ENCODE results near the gene DLEU7.

DLEU7 gene

GRCh38 chr13:50843257-50844083 is at the start of gene DLEU7:
TSS of gene DLEU7 (minus strand) at chr13:50843692. CDS start at chr13:50843646, 46 bp downstream.
- H2AFZ ChIP-seq (ENCODE audit: low read depth, low read length), result no peak within 1 kb of the TSS
- H3K27ac ChIP-seq (ENCODE audit: low read length), result no peak within 1 kb of the TSS
- peak within 1 kb of the TSS; percentile 24 for H3K4me2 ChIP-seq (ENCODE audit: low read length)
- H3K36me3 ChIP-seq (replicated peaks; ENCODE audit: low read depth, low read length), result no peaks in the 10 kb centered on the region
- no peaks in the 10 kb centered on the region for H3K9me3 ChIP-seq (ENCODE audit: insufficient read depth, low read length)
- no peak for TF ChIP-seq CTCF (IDR thresholded peaks at IDR 0.05; ENCODE audit: low read depth, low read length)
- no peak for TF ChIP-seq EZH2phosphoT487 (IDR thresholded peaks at IDR 0.05; ENCODE audit: low read depth)
- peaks cover 16% of the 10 kb centered on the region for H3K4me1 ChIP-seq (ENCODE audit: low read length)
- no peaks in the 10 kb centered on the region for H3K79me2 ChIP-seq (ENCODE audit: low read length)
- H4K20me1 ChIP-seq (ENCODE audit: insufficient read depth, low read length), result no peaks in the 10 kb centered on the region
- peaks cover 15% of the 10 kb centered on the region; the same call in 1 of the 2 replicates for H3K27me3 ChIP-seq (ENCODE audit: low read depth, low read length)
- H3K4me3 ChIP-seq (ENCODE audit: low read length), result 0 out of 2 replicates have a peak within 1 kb of the TSS, but pooled peaks have one; percentile 1
- no peak within 1 kb of the TSS for H3K9ac ChIP-seq (ENCODE audit: low read length)

- peaks cover 38% of the 10 kb centered on the region for H3K4me1 ChIP-seq (ENCODE audit: low read length)
- H3K9ac ChIP-seq (ENCODE audit: low read length), result no peak overlapping the region; the same call in 1 of the 2 replicates
- H2AFZ ChIP-seq (ENCODE audit: low read depth, low read length), result peak overlapping the region; percentile 10
- no peaks in the 10 kb centered on the region for H3K9me3 ChIP-seq (ENCODE audit: insufficient read depth, low read length)
- no peaks in the 10 kb centered on the region for H4K20me1 ChIP-seq (ENCODE audit: insufficient read depth, low read length)
- H3K4me2 ChIP-seq (ENCODE audit: low read length), result peak overlapping the region; percentile 84
- no peak overlapping the region for H3K27ac ChIP-seq (ENCODE audit: low read length)
- H3K79me2 ChIP-seq (ENCODE audit: low read length), result no peaks in the 10 kb centered on the region
- TF ChIP-seq CTCF (IDR thresholded peaks at IDR 0.05; ENCODE audit: low read depth, low read length) (no peak), EZH2phosphoT487 (IDR thresholded peaks at IDR 0.05; ENCODE audit: low read depth) (no peak)
- no peaks in the 10 kb centered on the region for H3K36me3 ChIP-seq (replicated peaks; ENCODE audit: low read depth, low read length)
- no peaks in the 10 kb centered on the region for H3K27me3 ChIP-seq (ENCODE audit: low read depth, low read length)
- peak overlapping the region; percentile 62 for H3K4me3 ChIP-seq (ENCODE audit: low read length)
Observed at GRCh38 chr13:50892210-50892944, 48.9 kb upstream of the DLEU7 start.

GRCh38 chr13:50891206-50891605 is 47.7 kb upstream of the DLEU7 start:
- peaks cover 42% of the 10 kb centered on the region for H3K4me1 ChIP-seq (ENCODE audit: low read length)
- no peak overlapping the region for H3K4me2 ChIP-seq (ENCODE audit: low read length)
- no peak overlapping the region for H3K4me3 ChIP-seq (ENCODE audit: low read length)
- H4K20me1 ChIP-seq (ENCODE audit: insufficient read depth, low read length), result no peaks in the 10 kb centered on the region
- no peak for TF ChIP-seq CTCF (IDR thresholded peaks at IDR 0.05; ENCODE audit: low read depth, low read length)
- no peak for TF ChIP-seq EZH2phosphoT487 (IDR thresholded peaks at IDR 0.05; ENCODE audit: low read depth)
- H3K9ac ChIP-seq (ENCODE audit: low read length), result no peak overlapping the region
- H3K36me3 ChIP-seq (replicated peaks; ENCODE audit: low read depth, low read length), result no peaks in the 10 kb centered on the region
- no peaks in the 10 kb centered on the region for H3K9me3 ChIP-seq (ENCODE audit: insufficient read depth, low read length)
- H2AFZ ChIP-seq (ENCODE audit: low read depth, low read length), result no peak overlapping the region
- H3K27me3 ChIP-seq (ENCODE audit: low read depth, low read length), result no peaks in the 10 kb centered on the region
- H3K27ac ChIP-seq (ENCODE audit: low read length), result no peak overlapping the region
- H3K79me2 ChIP-seq (ENCODE audit: low read length), result no peaks in the 10 kb centered on the region

- H3K9ac ChIP-seq (ENCODE audit: low read length), result no peak overlapping the region
- no peaks in the 10 kb centered on the region for H4K20me1 ChIP-seq (ENCODE audit: insufficient read depth, low read length)
- no peaks in the 10 kb centered on the region for H3K27me3 ChIP-seq (ENCODE audit: low read depth, low read length)
- no peak overlapping the region for H3K4me3 ChIP-seq (ENCODE audit: low read length)
- no peak for TF ChIP-seq EZH2phosphoT487 (IDR thresholded peaks at IDR 0.05; ENCODE audit: low read depth)
- no peak for TF ChIP-seq CTCF (IDR thresholded peaks at IDR 0.05; ENCODE audit: low read depth, low read length)
- no peaks in the 10 kb centered on the region for H3K36me3 ChIP-seq (replicated peaks; ENCODE audit: low read depth, low read length)
- H3K79me2 ChIP-seq (ENCODE audit: low read length), result no peaks in the 10 kb centered on the region
- H3K4me2 ChIP-seq (ENCODE audit: low read length), result no peak overlapping the region
- H3K9me3 ChIP-seq (ENCODE audit: insufficient read depth, low read length), result no peaks in the 10 kb centered on the region
- H2AFZ ChIP-seq (ENCODE audit: low read depth, low read length), result no peak overlapping the region
- H3K27ac ChIP-seq (ENCODE audit: low read length), result no peak overlapping the region
- H3K4me1 ChIP-seq (ENCODE audit: low read length), result peaks cover 42% of the 10 kb centered on the region
Observed at GRCh38 chr13:50889317-50889716, 45.8 kb upstream of the DLEU7 start.

Data from OCI-LY3 (cell line).